ENCODE data around the gene NTRK1. TPM values are rescaled to one million over a fixed set of nuclear protein-coding genes. Genes with fewer than 3 reads are reported as not detected.

The NTRK1 gene
- total RNA-seq, 1 experiment from 2014 or later: 0.24 TPM

- Histone ChIP-seq H2BK120ac (ENCODE audit: low read depth, low read length, poor library complexity, severe bottlenecking) (no peak overlapping the region), H3K27me3 (ENCODE audit: insufficient read depth, low read length) (no peaks in the 10 kb centered on the region), H2BK15ac (ENCODE audit: low read depth, low read length) (no peak overlapping the region), H2BK5ac (ENCODE audit: insufficient read length, low read length) (no peak overlapping the region), H2BK20ac (ENCODE audit: low read depth, low read length, poor library complexity, severe bottlenecking) (no peak overlapping the region), H3K4me2 (ENCODE audit: insufficient read depth, insufficient read length, low read length) (peak overlapping the region; percentile 58), H4K5ac (ENCODE audit: insufficient read length, low read depth, low read length) (no peak overlapping the region), H3K56ac (ENCODE audit: insufficient read length, low read depth, low read length) (no peak overlapping the region), H3K9me3 (ENCODE audit: control insufficient read depth, low read depth, low read length) (no peaks in the 10 kb centered on the region), H3K4me1 (ENCODE audit: insufficient read depth, low read length) (no peaks in the 10 kb centered on the region), H3K9ac (ENCODE audit: extremely low read depth, insufficient read length, low read length) (no peak overlapping the region), H3K14ac (ENCODE audit: insufficient read depth, low read length) (no peak overlapping the region), H4K8ac (replicated peaks; ENCODE audit: insufficient read length, low read depth, low read length) (no peak overlapping the region), H2AFZ (ENCODE audit: low read length) (no peak overlapping the region), H2AK5ac (ENCODE audit: insufficient read length, low read length) (no peak overlapping the region), H3K23ac (ENCODE audit: insufficient read length, low read depth, low read length) (no peak overlapping the region), H3K23me2 (ENCODE audit: insufficient read length, low read depth, low read length, poor library complexity, severe bottlenecking) (no peaks in the 10 kb centered on the region), H3K4ac (ENCODE audit: low read depth, low read length) (no peak overlapping the region), H3T11ph (ENCODE audit: low read length) (no peak overlapping the region), H4K91ac (ENCODE audit: insufficient read length, low read depth, low read length) (no peak overlapping the region), H3K27ac (ENCODE audit: insufficient read length, low read depth, low read length) (no peak overlapping the region), H4K20me1 (ENCODE audit: control insufficient read depth, insufficient read depth, insufficient read length) (no peaks in the 10 kb centered on the region), H2BK12ac (ENCODE audit: insufficient read length, low read depth, low read length) (no peak overlapping the region), H3K79me2 (ENCODE audit: insufficient read depth, low read length) (no peaks in the 10 kb centered on the region), H3K79me1 (ENCODE audit: insufficient read depth, low read depth, low read length, poor library complexity, severe bottlenecking) (no peaks in the 10 kb centered on the region), H3K18ac (ENCODE audit: insufficient read length, low read depth, low read length) (no peak overlapping the region)
- Mint-ChIP-seq H3K4me3 (peak overlapping the region; percentile 36 to 74), H3K36me3 (ENCODE audit: insufficient read depth in 1 of 3, low read depth in 3 of 3) (no peaks in the 10 kb centered on the region), H3K27me3 (ENCODE audit: low read depth) (peaks cover 32% of the 10 kb centered on the region), H3K4me1 (peaks cover 8 to 24% of the 10 kb centered on the region in 2 experiments), H3K27ac (no peak overlapping the region), H3K9me3 (no peaks in the 10 kb centered on the region; a peak in 1 of 5 replicates)
- DNase-seq: peak; percentile 81
- no CpG with 5 or more reads among the region's 18 CpGs for WGBS (ENCODE audit: extremely low coverage, insufficient read length, low lambda C conversion rate)
- TF ChIP-seq CTCF (conservative IDR thresholded peaks at IDR 0.05): peak; percentile 97
These were observed 49.7 kb downstream of the NTRK1 start for GRCh38 chr1:156910309-156910782.

Data from H9 (cell line).